Urinary bladder (tissue), 4 donors: ENCODE measurements around the gene CEP350. TPM values are rescaled to one million over a fixed set of nuclear protein-coding genes. Genes with fewer than 3 reads are reported as not detected.

Experiments
- DNase-seq: peaks from one replicate; pipeline ENCODE4 v3.0.0-alpha.2; 2015; ENCODE audit errors: extremely low spot score
- H3K27ac ChIP-seq: one replicate; pipeline ENCODE4 v1.5.1; 2013; ENCODE audit warnings: low read depth, mild to moderate bottlenecking, moderate library complexity
- H3K36me3 ChIP-seq: one replicate; pipeline ENCODE4 v1.6.1; 2013; ENCODE audit warnings: mild to moderate bottlenecking, moderate library complexity; ENCODE audit not compliant: insufficient read depth
- H3K4me1 ChIP-seq: one replicate; pipeline ENCODE4 v1.6.1; 2013; ENCODE audit warnings: mild to moderate bottlenecking, moderate library complexity; ENCODE audit not compliant: insufficient read depth
- H3K4me3 ChIP-seq: one replicate; pipeline ENCODE4 v1.5.1; 2013; ENCODE audit warnings: low read depth, low read length
- WGBS: extraction: QIAGEN DNeasy Blood & Tissue Kit; methylation state at CpG from one replicate; pipeline ENCODE4 v1.1.7; 2013; 5-methylcytosine and 5-hydroxymethylcytosine counted together
- polyA plus RNA-seq: library from polyadenylated mRNA; stranded (reverse); fragments of 200-250 nt; gene quantifications from one replicate; pipeline ENCODE4 v1.2.3, GENCODE V29; 2013
- total RNA-seq: library from RNA; depleted of rRNA; stranded (reverse); fragments of >200 nt; gene quantifications from one replicate; pipeline ENCODE4 v1.2.3, GENCODE V29; 2014
- donor health status: healthy with polysubstance abuse.
- donor health status: healthy.

Gene CEP350, protein sequence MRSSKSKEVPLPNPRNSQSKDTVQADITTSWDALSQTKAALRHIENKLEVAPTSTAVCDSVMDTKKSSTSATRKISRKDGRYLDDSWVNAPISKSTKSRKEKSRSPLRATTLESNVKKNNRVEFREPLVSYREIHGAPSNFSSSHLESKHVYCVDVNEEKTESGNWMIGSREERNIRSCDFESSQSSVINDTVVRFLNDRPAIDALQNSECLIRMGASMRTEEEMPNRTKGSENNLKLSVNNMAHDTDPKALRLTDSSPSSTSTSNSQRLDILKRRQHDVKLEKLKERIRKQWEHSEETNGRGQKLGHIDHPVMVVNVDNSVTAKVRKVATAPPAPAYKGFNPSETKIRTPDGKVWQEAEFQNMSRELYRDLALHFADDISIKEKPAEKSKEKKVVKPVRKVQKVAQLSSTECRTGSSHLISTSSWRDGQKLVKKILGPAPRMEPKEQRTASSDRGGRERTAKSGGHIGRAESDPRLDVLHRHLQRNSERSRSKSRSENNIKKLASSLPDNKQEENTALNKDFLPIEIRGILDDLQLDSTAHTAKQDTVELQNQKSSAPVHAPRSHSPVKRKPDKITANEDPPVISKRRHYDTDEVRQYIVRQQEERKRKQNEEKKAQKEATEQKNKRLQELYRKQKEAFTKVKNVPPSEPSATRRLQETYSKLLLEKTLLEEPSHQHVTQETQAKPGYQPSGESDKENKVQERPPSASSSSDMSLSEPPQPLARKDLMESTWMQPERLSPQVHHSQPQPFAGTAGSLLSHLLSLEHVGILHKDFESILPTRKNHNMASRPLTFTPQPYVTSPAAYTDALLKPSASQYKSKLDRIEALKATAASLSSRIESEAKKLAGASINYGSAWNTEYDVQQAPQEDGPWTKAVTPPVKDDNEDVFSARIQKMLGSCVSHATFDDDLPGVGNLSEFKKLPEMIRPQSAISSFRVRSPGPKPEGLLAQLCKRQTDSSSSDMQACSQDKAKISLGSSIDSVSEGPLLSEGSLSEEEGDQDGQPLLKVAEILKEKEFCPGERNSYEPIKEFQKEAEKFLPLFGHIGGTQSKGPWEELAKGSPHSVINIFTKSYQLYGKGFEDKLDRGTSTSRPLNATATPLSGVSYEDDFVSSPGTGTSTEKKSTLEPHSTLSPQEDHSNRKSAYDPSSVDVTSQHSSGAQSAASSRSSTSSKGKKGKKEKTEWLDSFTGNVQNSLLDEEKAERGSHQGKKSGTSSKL (N-terminal part only)
- total RNA-seq (110 TPM), polyA plus RNA-seq (13.0 TPM)

DNA sequence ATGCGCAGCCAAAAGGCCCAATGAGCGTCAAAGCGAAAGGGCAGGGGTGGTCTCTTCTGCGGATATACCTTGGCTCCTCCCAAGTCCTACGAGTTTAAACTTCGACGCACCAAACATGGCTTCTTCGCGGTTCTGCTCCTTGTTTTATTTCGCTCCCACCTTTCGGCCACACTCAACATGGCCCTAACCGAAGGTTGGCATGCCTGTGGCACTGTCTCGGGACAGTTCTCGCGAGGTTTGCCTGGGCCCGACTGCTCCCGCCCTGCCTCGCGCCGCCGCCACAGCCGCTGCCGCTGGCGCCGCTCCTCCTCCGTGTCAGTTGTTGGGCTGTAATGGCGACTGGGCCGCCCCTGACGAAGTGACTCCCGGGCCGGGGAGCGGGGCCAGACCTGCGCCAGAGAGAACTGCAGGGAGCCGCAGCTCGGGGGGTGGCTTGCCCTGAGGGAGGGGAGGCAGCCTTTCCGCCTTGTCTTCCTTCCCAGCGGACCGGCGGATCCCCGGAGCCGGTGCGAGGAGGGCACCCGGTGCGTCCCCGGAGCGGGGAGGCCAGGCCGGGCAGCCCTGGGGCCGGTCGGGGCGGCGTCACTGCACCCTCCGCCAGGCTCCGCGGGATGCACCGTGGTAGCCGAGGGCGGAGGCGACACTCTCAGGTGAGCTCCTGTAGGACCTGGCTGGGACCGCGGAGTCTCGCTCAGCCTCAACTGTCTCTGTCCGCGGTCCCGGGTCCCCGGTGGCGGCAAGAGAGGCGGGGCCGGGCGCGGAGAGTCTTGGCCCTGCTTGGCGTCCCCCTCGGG is at the start of gene CEP350:
Gene CEP350 (plus strand): TSS at position 318 of the 794 bp plus-strand sequence. CDS start 31,372 bp downstream, outside the sequence.
- under 1% methylated on average over 72 of the region's 72 CpGs for WGBS
- Histone ChIP-seq H3K36me3 (no peaks in the 10 kb centered on the region), H3K27ac (peak within 1 kb of the TSS; percentile 94), H3K4me1 (no peaks in the 10 kb centered on the region), H3K4me3 (peak within 1 kb of the TSS; percentile 92)
- peak; percentile 99 for DNase-seq

DNA sequence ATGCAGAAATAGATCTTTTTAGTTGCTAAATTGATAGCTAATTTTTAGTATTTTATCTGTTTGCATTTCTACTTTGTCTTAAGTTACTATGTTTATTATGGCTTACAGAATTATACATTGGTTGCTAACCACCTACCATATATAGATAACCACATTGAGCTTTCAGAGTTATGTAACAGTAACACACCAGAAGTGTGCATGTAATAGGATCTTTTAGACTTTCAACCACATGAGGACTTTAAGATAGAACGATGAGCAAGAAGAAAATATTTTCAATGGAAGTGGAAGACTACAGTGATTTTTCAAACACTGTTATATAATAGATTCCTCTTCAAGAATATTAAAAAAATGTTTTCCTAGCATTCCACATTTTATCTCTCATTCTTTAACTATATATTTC is 43.7 kb upstream of the CEP350 start:
- Histone ChIP-seq H3K27ac (no peak overlapping the region), H3K36me3 (peaks cover 1% of the 10 kb centered on the region), H3K4me1 (no peaks in the 10 kb centered on the region), H3K4me3 (no peak overlapping the region)
- WGBS = 75% methylated on average over 1 of the region's 1 CpG
- no peak for DNase-seq

DNA sequence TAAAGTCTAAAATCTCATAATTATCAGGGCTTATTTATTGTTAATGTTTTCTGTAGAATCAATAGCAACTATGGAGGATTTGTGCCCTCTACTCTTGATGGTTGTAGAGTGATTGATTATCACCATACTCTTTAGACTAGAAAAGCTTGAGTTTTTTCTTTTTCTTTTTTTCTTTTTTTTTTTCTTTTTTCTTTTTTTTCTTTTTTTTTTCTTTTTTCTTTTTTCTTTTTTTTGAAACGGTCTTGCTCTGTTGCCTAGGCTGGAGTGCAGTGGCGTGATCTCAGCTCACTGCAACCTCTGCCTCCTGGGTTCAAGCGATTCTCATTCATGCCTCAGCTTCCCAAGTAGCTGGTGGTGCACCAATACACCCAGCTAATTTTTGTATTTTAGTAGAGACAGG is 42.8 kb upstream of the CEP350 start:
- Histone ChIP-seq H3K27ac (no peak overlapping the region), H3K4me3 (no peak overlapping the region), H3K4me1 (no peaks in the 10 kb centered on the region), H3K36me3 (peaks cover 1% of the 10 kb centered on the region)
- WGBS = 95% methylated on average over 3 of the region's 3 CpGs
- DNase-seq = no peak

DNA sequence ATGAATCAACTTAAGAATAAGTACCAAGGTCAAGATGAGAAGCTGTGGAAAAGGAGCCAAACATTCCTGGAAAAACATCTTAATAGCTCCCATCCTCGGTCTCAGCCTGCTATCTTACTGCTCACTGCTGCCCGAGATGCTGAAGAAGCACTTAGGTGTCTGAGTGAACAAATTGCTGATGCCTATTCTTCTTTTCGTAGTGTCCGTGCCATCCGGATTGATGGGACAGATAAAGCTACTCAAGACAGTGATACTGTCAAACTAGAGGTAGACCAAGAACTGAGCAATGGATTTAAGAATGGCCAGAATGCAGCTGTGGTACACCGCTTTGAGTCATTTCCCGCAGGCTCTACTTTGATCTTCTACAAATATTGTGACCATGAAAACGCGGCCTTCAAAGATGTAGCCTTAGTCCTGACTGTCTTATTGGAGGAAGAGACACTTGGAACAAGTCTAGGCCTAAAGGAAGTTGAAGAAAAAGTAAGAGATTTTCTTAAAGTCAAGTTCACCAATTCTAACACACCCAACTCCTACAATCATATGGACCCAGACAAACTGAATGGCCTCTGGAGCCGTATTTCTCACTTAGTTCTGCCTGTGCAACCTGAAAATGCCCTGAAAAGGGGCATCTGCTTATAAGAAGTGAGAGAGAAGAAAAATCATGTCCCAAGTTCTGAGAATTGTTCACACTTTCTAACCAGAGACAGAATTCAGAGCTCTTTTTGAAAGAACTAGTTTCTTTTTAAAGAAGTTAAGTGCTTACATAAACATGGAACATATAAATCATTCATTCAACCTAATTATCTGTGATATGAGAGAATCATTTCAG is 36.8 kb upstream of the CEP350 start:
- Histone ChIP-seq H3K36me3 (peaks cover 5% of the 10 kb centered on the region), H3K4me1 (no peaks in the 10 kb centered on the region), H3K4me3 (no peak overlapping the region), H3K27ac (no peak overlapping the region)
- DNase-seq = no peak
- 84% methylated on average over 10 of the region's 10 CpGs for WGBS

DNA sequence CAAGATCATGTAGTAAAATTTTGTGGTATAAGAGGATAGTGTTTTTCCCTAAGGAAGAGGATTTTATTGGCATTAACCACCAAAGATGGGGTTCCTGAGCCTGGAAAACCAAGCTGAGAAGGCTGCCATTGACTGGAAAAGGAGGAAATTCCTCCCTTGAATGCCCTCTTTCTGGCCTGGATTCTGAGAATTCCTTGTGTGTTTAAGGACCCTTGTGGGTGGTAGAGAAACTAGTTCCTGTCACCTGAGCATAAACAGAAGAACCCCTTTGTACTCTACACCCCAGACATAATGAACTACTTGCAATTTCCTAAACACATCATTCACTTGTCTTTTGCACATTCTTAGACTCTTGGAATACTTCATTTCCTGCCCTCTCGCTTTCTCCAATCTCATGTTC is 33.1 kb upstream of the CEP350 start:
- peaks cover 5% of the 10 kb centered on the region for H3K36me3 ChIP-seq
- WGBS = 87% methylated on average over 1 of the region's 1 CpG
- DNase-seq = no peak
- no peak overlapping the region for H3K27ac ChIP-seq
- H3K4me3 ChIP-seq = no peak overlapping the region
- no peaks in the 10 kb centered on the region for H3K4me1 ChIP-seq

DNA sequence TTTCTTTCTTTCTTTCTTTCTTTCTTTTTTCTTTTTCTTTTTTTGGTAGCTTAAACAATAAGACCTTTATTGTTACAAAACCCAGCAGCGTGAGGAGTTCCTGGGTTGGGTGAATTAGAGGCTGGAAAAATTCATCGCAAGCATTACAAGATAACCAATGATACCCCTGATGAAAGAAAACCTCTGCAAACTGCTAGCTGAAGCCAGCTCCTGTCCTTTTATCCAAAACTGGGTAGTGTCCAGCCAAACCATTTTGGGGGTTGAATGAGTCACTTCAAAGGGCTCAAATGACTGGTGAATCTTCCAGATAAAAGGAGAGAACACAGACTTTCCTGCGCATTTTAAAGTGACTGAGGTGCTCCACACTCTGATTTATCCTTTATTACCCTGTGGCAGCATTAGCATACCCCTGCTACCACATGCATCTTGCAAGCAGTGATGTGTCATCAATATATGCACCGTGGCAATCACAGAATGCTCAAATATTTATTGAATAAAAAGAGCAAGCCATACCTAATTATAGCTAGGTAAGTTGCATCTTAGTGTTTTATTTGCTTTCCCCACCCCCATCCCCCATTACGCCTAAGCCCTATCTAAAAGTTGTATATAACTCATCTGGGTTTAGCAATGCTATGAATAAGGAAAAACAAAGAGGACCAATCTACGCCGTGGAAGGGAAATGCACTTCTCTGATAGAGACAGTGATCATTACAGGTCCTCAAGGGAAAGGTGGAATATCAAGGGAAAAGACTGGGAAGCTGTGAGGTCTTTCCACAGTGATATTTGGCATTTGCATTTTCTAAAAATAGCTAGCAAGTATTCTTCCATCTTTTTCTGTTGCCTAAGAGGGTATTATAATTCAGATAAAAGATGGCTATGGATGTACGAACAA is 32.4 kb upstream of the CEP350 start:
- DNase-seq = no peak
- Histone ChIP-seq H3K4me1 (no peaks in the 10 kb centered on the region), H3K36me3 (peaks cover 5% of the 10 kb centered on the region), H3K4me3 (no peak overlapping the region), H3K27ac (no peak overlapping the region)
- 69% methylated on average over 8 of the region's 8 CpGs for WGBS

DNA sequence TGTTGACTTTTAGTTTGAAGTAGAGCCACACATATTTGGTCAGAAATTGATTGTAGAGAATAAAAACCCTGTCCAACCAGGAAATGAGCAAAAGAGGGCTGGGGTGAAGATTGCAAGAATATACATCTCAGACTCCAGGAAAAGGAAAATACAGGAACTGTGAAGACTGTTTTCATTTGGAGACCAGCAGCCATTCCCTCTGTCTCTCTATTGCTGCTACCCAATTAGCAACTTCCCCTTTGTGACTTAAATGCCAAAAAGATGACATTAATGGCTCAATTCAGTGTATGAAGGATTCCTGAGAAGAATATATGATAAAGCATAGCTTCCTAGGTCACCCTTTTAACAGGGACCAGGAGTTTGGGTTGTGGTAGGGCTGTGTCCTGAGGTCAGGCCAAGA is 31.6 kb upstream of the CEP350 start:
- H3K4me1 ChIP-seq = no peaks in the 10 kb centered on the region
- no peak overlapping the region for H3K27ac ChIP-seq
- H3K36me3 ChIP-seq = no peaks in the 10 kb centered on the region
- DNase-seq = no peak
- no peak overlapping the region for H3K4me3 ChIP-seq

DNA sequence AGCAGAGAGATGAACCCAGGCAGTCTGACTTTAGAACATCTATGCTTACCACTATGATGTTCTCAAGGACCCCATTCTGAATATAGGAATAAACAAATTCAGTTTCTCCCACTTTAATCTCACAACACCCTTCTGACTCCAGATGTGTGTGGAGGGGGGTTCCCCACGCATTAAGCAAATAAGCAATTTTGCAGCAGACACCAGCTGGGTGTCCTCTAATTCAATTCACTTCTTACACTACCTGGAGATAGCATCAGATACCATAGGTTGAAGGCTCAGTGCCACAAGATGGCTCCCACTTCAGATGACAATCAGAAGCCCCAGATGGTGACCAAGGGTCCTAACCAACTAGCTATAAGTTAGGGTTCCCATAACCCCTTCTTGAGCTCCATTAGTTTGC is 30.3 kb upstream of the CEP350 start:
- Histone ChIP-seq H3K27ac (no peak overlapping the region), H3K36me3 (no peaks in the 10 kb centered on the region), H3K4me1 (no peaks in the 10 kb centered on the region), H3K4me3 (no peak overlapping the region)
- no peak for DNase-seq
- WGBS = 92% methylated on average over 1 of the region's 1 CpG

DNA sequence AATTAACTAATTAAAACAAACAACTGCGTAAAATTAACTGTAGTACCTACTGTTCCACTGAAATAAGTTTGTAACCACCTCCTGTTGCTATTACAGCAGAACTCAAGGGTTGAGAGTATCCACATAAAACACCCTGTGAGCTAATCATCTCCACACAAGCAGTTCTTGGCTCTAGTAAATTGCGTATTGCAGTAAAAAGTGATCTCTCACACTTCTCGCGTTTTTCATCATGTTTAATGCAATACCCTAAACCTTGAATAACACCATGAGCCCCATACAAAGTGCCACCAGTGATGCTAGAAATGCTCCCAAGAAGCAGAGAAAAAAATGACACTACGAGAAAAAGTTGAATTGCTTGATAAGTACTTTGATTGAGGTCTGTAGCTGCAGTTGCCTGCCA is 29.3 kb upstream of the CEP350 start:
- Histone ChIP-seq H3K4me3 (no peak overlapping the region), H3K36me3 (no peaks in the 10 kb centered on the region), H3K4me1 (no peaks in the 10 kb centered on the region), H3K27ac (no peak overlapping the region)
- DNase-seq = no peak
- WGBS = 88% methylated on average over 5 of the region's 5 CpGs

DNA sequence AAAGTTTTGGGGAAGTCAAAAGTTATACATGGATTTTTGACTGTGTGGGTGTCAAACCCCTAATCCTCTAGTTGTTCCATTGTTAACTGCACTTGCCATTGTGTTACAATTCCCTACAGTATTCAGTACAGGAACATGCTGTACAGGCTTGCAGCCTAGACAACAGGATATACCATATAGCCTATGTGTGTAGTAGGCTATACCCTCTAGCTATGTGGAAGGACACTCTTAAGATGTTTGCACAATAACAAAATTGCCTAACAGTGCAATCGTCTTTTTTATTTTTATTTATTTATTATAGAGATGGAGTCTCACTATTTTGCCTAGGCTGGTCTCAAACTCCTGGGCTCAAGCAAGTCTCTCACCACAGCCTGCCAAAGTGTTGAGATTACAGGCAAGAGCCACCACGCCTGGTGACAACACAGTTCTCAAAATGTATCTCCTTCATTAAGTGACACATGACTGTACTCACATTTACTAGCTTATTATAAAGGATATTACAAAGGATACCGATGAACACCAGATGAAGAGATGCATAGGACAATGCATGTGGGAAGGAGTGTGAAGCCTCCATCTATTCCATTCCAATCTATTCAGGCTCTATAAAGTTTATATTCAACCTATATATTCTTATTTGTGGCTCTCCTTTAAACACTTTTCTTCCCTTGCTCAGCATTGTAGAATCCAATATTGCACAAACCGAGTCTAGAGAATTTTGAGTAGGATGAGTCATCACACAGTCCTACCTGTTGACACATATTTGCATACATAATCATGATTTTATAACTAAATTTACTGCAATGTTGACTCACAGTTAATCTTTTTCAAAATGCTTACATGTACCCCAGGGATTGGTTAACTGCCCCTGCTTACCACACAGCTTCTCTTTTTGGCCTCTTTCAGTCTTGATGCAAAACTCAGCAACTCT is 28.4 kb upstream of the CEP350 start:
- WGBS = 82% methylated on average over 4 of the region's 4 CpGs
- H3K4me3 ChIP-seq = no peak overlapping the region

DNA sequence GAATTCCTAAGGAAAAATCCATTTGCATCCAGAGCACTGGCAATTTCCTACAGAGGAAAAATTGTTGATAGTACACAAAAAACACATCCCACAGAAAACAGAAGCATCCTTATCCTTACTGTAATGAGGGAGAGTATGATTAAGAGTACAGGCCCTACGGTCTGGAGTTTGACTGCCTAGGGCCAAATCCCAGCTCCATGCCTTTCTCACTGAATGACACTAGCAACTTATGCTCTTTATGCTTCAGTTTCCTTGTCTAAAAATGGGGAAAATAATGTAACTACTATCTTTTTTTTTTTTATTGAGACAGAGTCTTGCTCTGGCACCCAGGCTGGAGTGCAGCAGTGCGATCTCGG is 27.8 kb upstream of the CEP350 start:
- DNase-seq = no peak
- Histone ChIP-seq H3K36me3 (no peaks in the 10 kb centered on the region), H3K4me3 (no peak overlapping the region), H3K4me1 (no peaks in the 10 kb centered on the region), H3K27ac (no peak overlapping the region)
- 94% methylated on average over 3 of the region's 3 CpGs for WGBS

More for the DNA sequence above, 28.4 kb upstream of the CEP350 start:
- no peak for DNase-seq
- Histone ChIP-seq H3K4me1 (no peaks in the 10 kb centered on the region), H3K27ac (no peak overlapping the region), H3K36me3 (no peaks in the 10 kb centered on the region)
